Stimulated activated naive CD4-positive, alpha-beta T cell (primary cell): ENCODE measurements around the gene SPON1.

Source experiments
- DNase-seq, 6 experiments: peaks; one replicate each; lab custom pipeline; 2025; lab: John Stamatoyannopoulos, UW

SPON1 gene

DNA sequence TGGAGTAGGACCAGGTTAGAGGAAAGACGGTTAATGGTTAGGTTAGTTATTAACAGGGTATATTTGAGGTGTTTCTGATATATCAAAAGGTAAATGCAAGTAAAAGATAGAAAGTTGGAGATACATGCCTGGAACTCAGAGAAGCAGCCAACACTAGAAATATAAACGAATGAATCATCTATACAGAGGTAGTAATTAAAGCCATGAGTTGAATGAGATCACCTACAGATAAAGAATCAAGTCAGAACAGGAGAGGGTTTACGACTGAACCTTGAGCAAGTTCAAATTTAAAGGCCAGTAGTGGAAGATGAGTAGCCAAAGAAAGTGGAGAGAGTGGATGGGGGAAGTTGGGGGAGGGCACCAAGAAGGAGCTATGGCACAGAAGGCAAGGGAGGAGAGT, 73.9 kb downstream of the SPON1 start:
- no peak for DNase-seq

DNA sequence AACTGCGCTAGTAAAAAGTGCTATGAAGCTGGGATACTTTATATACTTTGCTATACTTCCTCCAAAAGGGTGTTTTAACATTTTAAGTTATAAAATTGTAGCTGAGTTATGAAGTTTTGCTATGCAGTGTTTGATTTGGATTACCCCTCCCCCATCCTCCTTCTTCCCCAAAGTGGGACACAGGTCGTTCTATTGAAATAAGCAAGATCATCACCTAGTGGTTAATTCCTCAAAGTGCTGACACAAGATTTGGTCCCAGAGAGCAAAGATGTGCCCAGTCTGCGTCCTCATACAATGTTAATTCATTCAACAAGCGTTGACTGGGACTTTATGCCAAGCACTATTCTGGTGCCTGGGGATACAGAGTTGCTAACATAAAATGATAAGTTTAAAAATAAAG, 78.5 kb downstream of the SPON1 start:
- DNase-seq = no peak

DNA sequence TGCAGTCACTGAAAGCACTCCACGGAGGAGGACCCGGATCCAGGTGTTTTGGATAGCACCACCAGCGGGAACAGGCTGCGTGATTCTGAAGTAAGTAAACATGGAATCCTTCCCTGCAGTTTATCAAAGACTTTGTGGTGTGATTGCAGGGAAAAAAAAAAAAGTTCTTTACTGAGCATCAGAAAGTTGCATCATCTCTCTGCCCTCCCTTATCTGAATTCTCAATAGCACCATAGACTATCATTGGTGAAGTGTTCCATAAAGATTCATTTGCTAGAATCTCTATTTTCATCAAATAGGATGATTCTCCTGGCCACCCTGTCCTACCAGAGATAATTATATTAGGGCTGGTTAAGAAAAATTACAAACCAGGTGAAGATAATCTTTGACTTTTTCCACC, 79.0 kb downstream of the SPON1 start:
- no peak for DNase-seq

DNA sequence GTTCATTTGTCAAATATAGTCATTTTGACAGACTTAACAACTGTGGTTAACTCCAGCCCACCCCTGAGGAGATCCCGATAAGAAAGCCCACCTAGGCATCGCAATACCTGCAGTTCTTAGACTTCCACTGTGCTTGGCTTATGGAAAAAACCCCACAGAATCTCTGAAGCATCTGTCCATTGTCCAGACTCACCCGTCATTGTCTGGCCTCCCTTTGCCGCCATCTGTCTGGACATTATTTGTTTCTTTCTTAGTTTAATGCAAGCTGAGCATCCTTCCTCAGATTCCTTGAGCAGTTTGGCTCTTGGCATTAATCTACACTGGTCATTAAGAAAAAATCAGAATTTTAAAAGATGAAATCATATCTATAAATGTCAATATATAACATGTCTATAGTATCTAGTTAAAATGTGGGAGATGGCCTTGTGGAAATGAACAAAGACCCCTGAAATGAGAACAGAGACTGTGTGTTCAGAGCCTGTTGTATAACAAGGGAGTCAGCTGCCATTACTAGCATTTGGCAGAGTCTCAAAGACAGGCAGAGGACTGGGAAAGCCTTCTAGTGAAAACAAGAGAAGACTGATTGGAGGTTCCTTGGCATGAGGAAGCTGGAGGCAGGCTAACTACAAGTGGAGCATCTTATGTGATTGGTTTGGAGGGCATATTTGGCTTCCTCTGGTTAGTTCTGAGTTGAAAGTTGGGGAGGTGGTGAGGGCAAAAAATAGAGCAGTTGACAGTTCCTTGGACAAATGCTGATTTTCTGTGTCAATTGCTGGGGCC, 80.4 kb downstream of the SPON1 start:
- DNase-seq = no peak

DNA sequence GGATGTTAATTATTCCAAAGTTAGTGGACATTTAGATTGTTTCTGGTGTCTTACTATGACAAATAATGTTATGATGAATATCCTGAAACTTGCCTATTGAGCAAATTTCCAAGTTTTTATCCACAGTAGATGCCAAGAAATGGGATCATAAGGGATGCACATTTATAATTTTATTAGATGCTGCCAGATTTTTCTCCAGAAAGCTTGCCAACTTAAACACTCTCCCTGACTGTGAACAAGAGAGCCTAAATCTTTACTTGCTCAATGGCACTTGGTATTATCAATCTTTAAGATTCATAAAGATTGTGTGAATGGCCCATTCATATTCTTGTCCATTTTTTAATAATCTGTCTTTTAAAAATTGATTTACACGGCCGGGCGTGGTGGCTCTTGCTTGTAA, 82.4 kb downstream of the SPON1 start:
- DNase-seq = no peak

DNA sequence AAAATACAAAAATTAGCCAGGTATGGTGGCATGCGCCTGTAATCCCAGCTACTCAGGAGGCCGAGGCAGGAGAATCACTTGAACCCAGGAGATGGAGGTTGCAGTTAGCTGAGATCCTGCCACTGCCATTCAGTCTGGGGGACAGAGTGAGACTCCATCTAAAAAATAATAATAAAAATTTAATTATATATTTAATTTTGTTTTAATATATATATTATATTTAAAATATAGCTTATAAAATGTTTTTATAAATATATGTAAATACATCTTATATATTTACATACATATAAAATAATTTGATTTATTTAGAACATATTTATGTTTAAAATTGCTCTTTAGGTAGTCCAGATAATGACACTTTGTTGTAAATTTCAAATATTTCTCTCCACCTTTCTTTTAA, 82.9 kb downstream of the SPON1 start:
- no peak for DNase-seq

DNA sequence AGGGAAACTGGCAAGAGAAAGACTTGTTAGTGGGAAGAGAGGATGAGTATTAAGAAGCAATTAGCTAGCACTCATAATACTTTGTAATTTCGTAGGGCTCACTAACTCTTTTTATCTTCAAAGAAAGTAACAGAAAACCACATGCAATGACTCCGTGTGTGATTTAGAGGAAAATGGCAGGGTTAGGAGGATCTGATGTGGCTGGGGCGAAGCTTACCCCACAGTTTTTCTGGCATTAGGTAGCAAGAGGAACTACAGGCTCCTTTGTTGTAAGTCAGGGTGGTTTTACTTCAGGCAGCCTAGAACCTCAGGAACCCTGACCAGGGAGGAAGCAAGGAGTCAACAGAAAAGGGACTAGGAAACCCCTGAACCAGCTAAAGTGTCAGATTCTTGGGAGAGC, 89.7 kb downstream of the SPON1 start:
- DNase-seq = peak in 1 of 6 experiments; percentile 3

DNA sequence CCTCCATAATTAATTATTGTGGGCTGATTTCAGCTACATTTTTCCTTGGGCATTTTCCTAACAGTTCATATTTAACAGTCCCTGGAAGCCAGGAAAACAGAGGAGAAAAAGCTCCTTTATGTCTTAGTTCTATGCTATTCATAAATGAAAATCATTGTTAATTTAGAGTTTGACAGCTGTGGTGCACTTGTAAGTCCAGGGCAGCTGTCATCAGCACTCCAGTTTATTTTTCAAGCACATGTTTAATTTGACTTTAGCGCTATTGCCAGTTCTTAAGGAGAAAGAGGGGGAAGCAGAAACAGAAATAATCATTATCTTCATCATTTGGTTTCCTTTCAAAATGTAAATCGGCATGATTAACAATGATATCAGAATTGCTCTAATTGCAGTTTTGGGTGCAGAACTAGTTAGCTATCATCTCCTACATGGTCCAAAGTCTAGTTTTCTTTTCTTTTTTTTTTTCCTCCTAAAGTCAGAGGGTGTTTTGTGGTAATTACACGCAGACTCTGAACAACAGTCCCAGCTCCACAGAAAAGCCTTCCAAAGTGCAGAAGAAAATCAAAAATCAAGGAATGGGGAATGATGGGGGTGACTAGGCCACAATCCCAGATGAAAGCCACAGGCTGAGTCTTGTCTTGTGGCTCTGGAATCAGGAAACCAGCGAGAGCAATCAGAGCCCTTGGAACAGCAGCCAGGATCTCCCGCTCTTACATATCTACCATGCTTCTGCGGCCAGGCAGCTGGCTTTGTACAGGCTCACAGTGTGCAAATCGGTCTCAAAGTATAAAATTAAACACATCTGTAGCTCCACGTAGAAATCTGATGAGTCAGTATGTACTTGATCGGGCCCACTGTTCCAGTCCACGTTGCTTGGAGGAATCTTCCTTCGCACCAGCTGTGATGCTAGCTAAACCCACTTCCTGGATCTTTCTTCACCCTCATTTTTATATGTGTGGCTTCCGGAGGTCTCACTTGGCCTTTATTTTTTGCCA, 91.9 kb downstream of the SPON1 start:
- peak in 1 of 6 experiments; percentile 4 for DNase-seq

DNA sequence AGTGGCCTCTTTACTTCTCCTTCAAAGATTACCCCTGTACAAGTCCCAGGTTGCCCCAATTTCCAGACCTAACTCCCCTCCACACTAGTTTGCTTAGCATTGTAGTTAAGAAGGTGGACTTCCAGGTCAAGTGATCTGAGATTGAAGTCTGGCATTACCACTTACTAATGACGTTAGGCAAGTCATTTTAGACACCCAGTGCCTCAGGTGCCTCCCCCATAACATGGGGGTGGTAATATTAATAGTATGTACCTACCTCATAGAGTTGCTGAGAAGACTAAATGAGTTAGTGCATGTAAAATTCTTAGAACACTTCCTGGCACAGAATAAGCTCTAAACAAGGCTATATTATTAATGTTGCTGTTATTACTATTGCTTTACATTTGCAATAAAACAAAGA, 93.4 kb downstream of the SPON1 start:
- DNase-seq = no peak

DNA sequence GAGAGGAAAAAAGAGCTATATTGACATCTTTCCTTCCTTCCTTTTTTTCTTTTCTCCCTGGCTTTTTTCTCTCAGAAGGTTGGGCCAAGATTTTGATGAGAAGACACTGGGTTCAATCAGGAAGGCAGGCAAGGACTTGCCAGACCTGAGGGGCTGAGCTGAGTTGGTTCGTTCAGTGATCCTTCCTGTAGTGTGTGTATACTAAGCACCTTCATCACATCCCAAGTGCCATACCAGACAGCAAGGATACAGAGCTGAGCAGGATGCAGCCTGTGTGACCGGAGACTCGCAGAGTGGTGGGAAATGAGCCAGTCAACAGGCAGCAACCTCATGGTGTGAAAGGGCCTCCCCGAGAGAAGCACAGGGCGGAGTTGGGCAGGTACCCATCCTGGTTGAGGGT, 95.5 kb downstream of the SPON1 start:
- DNase-seq = no peak

DNA sequence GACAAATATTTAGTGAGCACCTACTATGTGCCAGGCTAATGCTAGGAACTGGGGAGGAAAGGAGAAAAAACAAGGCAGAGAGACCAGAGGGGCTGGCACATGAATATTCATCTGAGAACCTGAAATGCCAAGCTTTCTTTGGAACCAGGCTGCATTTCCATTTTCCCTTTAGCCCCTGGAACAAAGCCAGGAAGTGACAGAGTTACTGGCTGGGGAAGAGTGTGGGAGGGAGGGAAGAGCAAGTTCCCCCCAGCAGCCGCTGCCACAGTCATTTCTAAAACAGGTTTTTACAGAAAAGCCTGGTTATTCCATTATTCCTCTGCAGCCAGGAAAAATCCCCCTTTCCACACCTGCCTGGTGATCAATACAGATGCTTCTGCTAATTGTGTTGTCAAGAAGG, 97.0 kb downstream of the SPON1 start:
- no peak for DNase-seq

DNA sequence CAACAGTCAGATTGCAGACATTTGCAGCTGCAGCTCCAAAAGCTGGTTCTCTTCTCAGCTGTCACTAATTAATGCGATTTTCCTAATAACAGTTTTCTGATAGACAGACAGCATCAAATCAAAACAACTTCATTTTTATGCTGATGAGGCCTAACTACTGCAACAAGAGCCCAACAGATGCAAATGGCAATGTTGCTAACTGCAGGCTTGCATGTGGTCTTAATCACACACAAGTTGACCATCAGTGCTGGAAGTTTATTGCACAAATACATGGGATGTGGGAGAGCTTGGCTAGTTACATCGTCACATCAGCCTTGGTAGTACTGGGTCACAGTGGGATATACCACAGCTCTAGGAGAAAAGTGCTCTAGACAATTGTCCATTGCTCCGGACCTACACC, 99.2 kb downstream of the SPON1 start:
- DNase-seq = no peak

DNA sequence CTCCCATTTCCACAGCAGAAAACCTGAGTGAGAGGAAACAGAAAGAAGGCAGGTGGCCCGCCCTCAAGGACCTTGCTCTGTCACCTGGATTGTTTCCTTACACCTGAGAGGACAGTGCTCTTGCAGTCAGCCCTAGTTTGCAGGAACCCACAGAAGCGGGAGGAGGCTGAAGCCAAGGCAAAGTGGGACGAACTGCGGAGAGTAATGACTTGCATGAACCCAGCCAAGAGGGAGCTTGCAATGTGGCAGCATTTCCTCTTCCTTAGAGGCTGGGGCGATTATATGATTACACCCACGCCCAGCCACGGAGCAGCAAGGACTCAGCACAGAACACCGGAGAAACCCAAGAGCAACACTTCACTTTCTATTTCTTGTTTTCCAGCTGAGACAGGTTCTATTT, 102.6 kb downstream of the SPON1 start:
- DNase-seq = peak in 1 of 6 experiments; percentile 14

DNA sequence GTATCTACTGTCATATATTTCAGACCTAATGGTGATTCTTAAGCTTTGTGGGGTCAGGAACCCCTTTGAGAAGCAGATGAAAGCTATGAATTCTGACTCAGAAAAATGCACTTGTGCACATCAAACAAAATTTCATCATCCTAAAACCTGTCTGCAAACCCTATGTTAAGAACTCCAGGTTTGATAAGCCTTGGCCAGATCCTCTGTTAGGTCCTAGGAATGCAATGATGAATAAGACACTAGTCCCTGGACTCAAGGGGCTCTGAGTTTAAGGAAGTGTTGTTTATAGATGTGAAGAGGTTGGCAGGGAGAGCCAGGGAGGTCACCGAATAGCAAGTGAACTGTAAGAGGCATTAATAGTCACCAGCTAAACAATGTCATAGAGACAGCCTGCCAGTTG, 103.2 kb downstream of the SPON1 start:
- peak in 1 of 6 experiments; percentile 14 for DNase-seq

DNA sequence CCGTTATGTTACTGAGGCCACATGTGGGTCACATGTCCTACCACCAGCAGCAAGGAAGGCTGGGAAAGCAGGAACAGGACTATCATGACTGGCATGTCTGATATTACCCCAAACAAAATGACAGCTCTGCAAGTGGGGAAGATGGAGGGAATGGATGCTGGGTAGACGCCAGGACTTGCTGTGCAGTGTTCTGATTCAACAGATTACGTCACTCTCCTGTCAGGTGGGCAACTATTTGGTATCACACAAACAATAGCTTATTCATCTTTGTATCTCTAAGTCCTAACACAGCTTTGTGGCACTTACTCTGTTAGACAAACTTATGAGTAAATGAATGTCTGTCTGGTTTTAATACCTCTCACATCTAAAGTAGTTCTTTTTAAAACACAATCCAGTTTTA, 105.2 kb downstream of the SPON1 start:
- DNase-seq = no peak

DNA sequence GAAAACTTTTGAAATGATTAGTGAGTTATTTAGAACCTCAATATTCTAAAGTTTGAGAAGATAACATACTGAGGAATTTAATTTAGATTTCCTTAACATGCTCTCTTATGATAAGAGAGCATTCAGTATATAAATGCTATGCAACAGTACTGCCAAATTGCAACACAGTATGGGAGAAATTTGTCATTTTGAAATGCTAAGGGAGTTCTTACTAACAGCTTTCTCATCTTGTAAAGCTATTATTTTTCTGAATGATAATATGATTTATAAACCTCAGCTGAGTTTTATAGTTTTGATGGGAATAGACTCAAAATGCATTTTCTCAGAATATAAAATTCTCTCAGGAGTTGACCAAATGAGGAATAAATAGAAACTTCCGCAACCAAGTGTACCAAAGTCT, 108.4 kb downstream of the SPON1 start:
- no peak for DNase-seq

DNA sequence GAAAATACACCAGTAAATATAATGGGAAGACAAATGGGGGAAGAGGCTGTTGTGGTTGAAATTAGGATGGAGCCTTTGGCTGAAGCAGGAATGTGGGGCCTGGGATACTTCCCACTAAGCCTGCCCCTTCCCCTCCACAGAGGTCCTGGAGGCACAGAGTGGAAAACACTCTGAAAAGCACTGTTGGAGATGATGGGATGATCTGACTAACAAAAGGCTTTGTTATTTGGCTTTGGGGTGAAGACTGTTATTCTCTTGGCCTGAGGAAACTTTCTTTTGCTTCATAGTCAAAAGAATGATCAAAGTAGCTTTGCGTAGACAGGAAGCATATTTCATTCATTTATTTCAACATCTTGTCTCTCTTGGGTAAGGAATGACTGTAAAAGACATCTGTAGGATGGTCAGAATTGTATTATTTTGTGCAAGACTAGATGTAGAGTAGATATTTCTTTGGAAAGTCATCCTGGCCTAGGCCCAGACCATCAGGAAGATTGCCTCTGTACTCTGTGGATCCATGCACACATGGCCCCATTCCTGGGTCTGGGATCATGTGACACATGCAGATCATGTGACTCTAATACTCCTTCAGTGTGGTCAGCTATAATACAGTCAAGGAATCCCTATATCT, 111.4 kb downstream of the SPON1 start:
- peak in 1 of 6 experiments; percentile 17 for DNase-seq

DNA sequence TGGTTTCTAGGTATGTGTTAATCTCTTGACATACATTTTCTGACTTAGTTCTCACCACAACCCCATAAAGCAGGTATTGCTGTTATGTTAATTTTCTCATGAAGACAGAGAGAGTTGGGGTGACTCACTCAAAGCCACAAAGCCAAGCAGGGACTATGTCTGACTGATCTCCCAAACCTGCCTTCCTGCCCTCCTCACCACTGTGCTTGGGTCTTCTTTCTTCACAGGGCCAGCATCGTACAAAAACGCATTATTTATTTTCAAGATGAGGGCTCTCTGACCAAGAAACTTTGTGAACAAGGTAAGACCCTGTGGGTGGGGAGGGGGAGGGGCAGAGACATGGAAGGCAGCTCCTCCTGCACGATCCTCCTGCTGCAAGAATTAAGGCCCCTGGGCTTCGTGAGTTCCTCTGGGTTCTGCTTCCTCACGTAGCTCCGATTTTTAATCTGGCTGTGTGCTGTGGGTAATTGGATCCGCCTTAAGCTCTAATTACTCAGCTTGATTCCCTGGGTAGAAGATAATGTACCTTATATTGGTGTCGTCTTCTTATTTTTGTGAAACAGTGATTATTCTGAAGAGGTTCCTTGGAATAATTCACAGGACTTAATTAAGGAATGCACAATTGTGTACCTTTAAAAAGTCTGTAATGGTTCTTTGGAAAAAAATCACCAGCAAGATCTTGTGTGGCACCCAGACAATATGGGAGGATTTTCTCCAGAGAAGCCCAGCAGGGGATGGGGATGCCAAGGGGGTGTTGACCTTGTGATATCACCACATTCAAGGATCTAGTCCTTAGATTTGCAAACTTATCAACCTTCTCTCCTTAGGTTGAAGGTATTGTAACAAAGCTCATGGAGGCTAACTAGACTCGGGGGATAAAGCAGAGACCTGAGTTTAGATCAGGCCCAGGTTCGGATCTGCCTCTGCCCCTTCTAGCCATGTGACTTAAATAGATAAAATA, 112.9 kb downstream of the SPON1 start:
- peak; percentile 16 to 60 (median 49) for DNase-seq

DNA sequence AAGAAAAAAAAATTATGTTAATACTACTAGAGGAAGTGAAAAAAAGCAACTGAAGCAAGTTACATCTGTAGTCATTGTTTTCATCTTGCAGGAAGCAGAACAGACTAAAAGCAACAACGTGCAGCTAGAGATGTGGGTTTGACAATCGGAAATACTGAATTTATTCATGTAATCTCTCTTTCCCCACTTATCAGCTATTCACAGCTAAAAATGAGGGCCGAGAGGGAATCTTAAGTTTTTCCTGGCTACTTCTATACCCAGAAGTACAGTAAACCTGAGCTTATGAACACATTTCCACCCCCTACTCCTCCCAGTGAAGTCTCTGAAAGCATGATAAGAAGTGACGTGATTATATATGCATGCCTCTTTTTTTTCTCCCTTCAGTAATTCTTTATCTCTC, 116.5 kb downstream of the SPON1 start:
- DNase-seq = peak in 3 of 6 experiments; percentile 50 to 69 (median 67)

DNA sequence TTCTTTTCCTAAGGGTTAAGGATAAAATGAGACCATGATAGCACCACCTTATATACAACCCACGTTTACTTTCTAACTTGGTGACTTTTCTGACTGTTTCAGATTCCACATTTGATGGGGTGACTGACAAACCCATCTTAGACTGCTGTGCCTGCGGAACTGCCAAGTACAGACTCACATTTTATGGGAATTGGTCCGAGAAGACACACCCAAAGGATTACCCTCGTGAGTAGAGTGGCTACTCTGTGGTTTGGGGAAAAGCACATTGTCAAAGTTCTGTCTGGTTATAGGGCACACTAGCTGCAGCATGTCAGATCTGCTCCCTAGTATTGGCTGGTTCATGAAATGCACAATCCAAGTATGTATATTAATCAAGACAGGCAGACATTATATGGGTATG, 117.3 kb downstream of the SPON1 start:
- no peak for DNase-seq

DNA sequence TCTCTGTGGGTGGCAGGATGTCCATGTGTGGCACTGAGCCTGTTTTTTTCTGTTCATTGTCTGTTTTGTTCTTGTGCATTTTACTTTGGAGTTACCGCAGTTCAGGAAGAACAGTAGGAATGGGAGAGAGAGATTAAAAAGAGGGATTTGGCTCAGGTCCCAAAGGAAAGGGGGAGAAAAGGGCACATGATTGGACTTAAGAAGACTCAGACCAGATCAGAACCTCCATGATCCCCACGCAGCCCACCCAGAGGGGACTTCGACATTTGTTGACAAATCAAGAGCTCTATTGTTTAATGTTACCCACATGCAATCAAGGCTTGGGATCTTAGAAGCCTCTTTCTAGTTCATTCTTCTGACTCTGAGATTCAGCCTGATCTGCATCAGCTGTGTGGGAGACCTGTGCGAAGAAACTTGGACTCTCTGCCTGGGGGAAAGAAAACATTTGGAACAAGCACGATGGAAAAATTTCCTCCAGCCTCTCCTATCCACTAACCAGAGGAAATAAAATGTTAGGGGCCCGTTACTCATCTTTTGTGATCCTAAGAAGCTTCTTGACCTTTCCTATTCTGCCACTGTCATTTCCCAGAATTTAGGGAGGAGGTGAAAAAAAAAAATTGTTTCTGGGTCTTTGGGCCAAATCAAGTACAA, 119.2 kb downstream of the SPON1 start:
- no peak for DNase-seq
